ENCODE data around the gene TMEM204.

The TMEM204 gene

GRCh38 chr16:1533443-1533951, at the start of gene TMEM204:
Gene TMEM204, plus strand, starts transcription at chr16:1533666. Its CDS starts 610 bp downstream, at chr16:1534276.
- no peak for DNase-seq (ENCODE audit: low spot score)

- DNase-seq (ENCODE audit: low spot score) = no peak
These were observed 47.5 kb upstream of the TMEM204 start for GRCh38 chr16:1485847-1486496.

- DNase-seq (ENCODE audit: low spot score) = no peak
These were observed 46.7 kb upstream of the TMEM204 start for GRCh38 chr16:1486551-1487390.

GRCh38 chr16:1487395-1488053, 45.9 kb upstream of the TMEM204 start:
- no peak for DNase-seq (ENCODE audit: low spot score)

- DNase-seq (ENCODE audit: low spot score) = no peak
These were observed 45.3 kb upstream of the TMEM204 start for GRCh38 chr16:1488054-1488601.

- DNase-seq (ENCODE audit: low spot score) = no peak
These were observed 44.8 kb upstream of the TMEM204 start, which contains the start of gene PTX4 for GRCh38 chr16:1488619-1489018. Gene PTX4, minus strand, starts transcription at chr16:1488944. Its CDS starts 35 bp downstream, at chr16:1488909.

GRCh38 chr16:1489077-1489476, 44.4 kb upstream of the TMEM204 start:
- DNase-seq (ENCODE audit: low spot score) = no peak

- no peak for DNase-seq (ENCODE audit: low spot score)
These were observed 42.1 kb upstream of the TMEM204 start for GRCh38 chr16:1491327-1491726.

GRCh38 chr16:1492082-1492922, 41.2 kb upstream of the TMEM204 start:
- DNase-seq (ENCODE audit: low spot score) = no peak

GRCh38 chr16:1492923-1493745, 40.3 kb upstream of the TMEM204 start, which contains the start of gene TELO2:
Gene TELO2, plus strand, starts transcription at chr16:1493360. Its CDS starts 922 bp downstream, at chr16:1494282.
- peak; percentile 87 for DNase-seq (ENCODE audit: low spot score)

GRCh38 chr16:1493746-1494094, 39.7 kb upstream of the TMEM204 start:
- peak; percentile 15 for DNase-seq (ENCODE audit: low spot score)

GRCh38 chr16:1494129-1494640, 39.3 kb upstream of the TMEM204 start:
- no peak for DNase-seq (ENCODE audit: low spot score)

GRCh38 chr16:1494711-1495110, 38.8 kb upstream of the TMEM204 start:
- DNase-seq (ENCODE audit: low spot score) = no peak

- DNase-seq (ENCODE audit: low spot score) = no peak
These were observed 38.1 kb upstream of the TMEM204 start for GRCh38 chr16:1495211-1495888.

GRCh38 chr16:1495889-1496262, 37.6 kb upstream of the TMEM204 start:
- DNase-seq (ENCODE audit: low spot score) = no peak

GRCh38 chr16:1496464-1496863, 37.0 kb upstream of the TMEM204 start:
- DNase-seq (ENCODE audit: low spot score) = no peak

GRCh38 chr16:1497014-1497598, 36.4 kb upstream of the TMEM204 start:
- DNase-seq (ENCODE audit: low spot score) = no peak

GRCh38 chr16:1498899-1499676, 34.4 kb upstream of the TMEM204 start:
- DNase-seq (ENCODE audit: low spot score) = no peak

All from hematopoietic multipotent progenitor cell treated with erythropoietin and hydrocortisone succinate and interleukin-3 and kit ligand, for 15 days (in vitro differentiated cells).